Astrocyte (in vitro differentiated cells and primary cell): ENCODE measurements around the gene PTPN11. TPM values are rescaled to one million over a fixed set of nuclear protein-coding genes. Genes with fewer than 3 reads are reported as not detected.

Source experiments
- DNase-seq: peaks from one replicate; pipeline ENCODE4 v3.0.0-alpha.2; 2010; ENCODE audit warnings: low read depth
- FAIRE-seq: peaks from 2 replicates; lab custom pipeline; 2011; peaks lifted over from hg19 to GRCh38; lab: Jason Lieb, UNC
- H2AFZ ChIP-seq: 2 replicates; pipeline ENCODE4 v1.6.0; 2012; ENCODE audit warnings: low read depth, low read length, inconsistent platforms
- H3K27ac ChIP-seq: 2 replicates; pipeline ENCODE4 v1.5.1; 2011; ENCODE audit warnings: low read depth, low read length, inconsistent platforms
- H3K27me3 ChIP-seq: 2 replicates; pipeline ENCODE4 v1.6.0; 2011; ENCODE audit warnings: low read length, inconsistent platforms; ENCODE audit not compliant: insufficient read depth
- H3K36me3 ChIP-seq: 2 replicates; pipeline ENCODE4 v1.5.1; 2011; ENCODE audit warnings: low read length, inconsistent platforms; ENCODE audit not compliant: insufficient read depth
- H3K4me1 ChIP-seq: 2 replicates; pipeline ENCODE4 v1.5.1; 2011; ENCODE audit warnings: low read length, inconsistent platforms; ENCODE audit not compliant: insufficient read depth
- H3K4me2 ChIP-seq: 2 replicates; pipeline ENCODE4 v1.6.0; 2012; ENCODE audit warnings: low read length, inconsistent platforms
- H3K4me3 ChIP-seq: 2 replicates; pipeline ENCODE4 v1.5.1; 2011; ENCODE audit warnings: low read depth, mild to moderate bottlenecking, low read length, inconsistent platforms; ENCODE audit not compliant: insufficient read depth
- H3K79me2 ChIP-seq: 2 replicates; pipeline ENCODE4 v1.6.0; 2012; ENCODE audit warnings: mild to moderate bottlenecking, low read length, inconsistent platforms; ENCODE audit not compliant: insufficient read depth
- H3K9ac ChIP-seq: 2 replicates; pipeline ENCODE4 v1.6.0; 2012; ENCODE audit warnings: mild to moderate bottlenecking, low read length, inconsistent platforms
- H3K9me3 ChIP-seq: 2 replicates; pipeline ENCODE4 v1.5.1; 2012; ENCODE audit warnings: low read depth, mild to moderate bottlenecking, low read length, inconsistent platforms; ENCODE audit not compliant: insufficient read depth
- H4K20me1 ChIP-seq: 2 replicates; pipeline ENCODE4 v1.6.0; 2012; ENCODE audit warnings: low read length, inconsistent platforms; ENCODE audit not compliant: insufficient read depth
- H3K27ac Mint-ChIP-seq: one replicate; pipeline ENCODE4 v1.8.0; 2021; ENCODE audit warnings: mild to moderate bottlenecking, mixed read lengths; ENCODE audit not compliant: unreplicated experiment
- H3K27me3 Mint-ChIP-seq: one replicate; pipeline ENCODE4 v1.8.0; 2021; ENCODE audit warnings: low read depth, mixed read lengths; ENCODE audit not compliant: unreplicated experiment
- H3K36me3 Mint-ChIP-seq: one replicate; pipeline ENCODE4 v1.8.0; 2021; ENCODE audit warnings: low read depth, mixed read lengths; ENCODE audit not compliant: unreplicated experiment
- H3K4me1 Mint-ChIP-seq: one replicate; pipeline ENCODE4 v1.8.0; 2021; ENCODE audit warnings: low read depth, mixed read lengths; ENCODE audit not compliant: unreplicated experiment
- H3K4me3 Mint-ChIP-seq: one replicate; pipeline ENCODE4 v1.8.0; 2021; ENCODE audit warnings: mild to moderate bottlenecking, moderate library complexity, mixed read lengths; ENCODE audit not compliant: unreplicated experiment
- H3K9me3 Mint-ChIP-seq: one replicate; pipeline ENCODE4 v1.8.0; 2021; ENCODE audit warnings: mild to moderate bottlenecking, mixed read lengths; ENCODE audit not compliant: unreplicated experiment
- CTCF ChIP-seq: IDR thresholded peaks from 2 replicates; pipeline ENCODE4 v1.5.1; 2011; ENCODE audit warnings: low read depth, mild to moderate bottlenecking, inconsistent platforms, low read length, moderate library complexity; ENCODE audit not compliant: insufficient read depth
- EZH2 ChIP-seq: IDR thresholded peaks from 2 replicates; pipeline ENCODE4 v1.6.1; 2012; ENCODE audit warnings: mild to moderate bottlenecking, low read length, inconsistent platforms; ENCODE audit not compliant: insufficient read depth
- total RNA-seq: library from RNA; stranded (reverse); gene quantifications from 2 replicates; pipeline ENCODE4 v1.2.1, GENCODE V29; 2021

The PTPN11 gene
- total RNA-seq, 1 donor from 2014 or later = 143 TPM

GRCh38 chr12:112528521-112528920, 109.8 kb downstream of the PTPN11 start:
- H3K27ac ChIP-seq = no peak overlapping the region
- no peak overlapping the region for H2AFZ ChIP-seq
- H3K4me3 ChIP-seq = no peak overlapping the region
- DNase-seq (no peak), FAIRE-seq (no peak)
- H3K36me3 ChIP-seq = no peaks in the 10 kb centered on the region
- no peak for TF ChIP-seq CTCF
- TF ChIP-seq EZH2 = no peak
- no peak overlapping the region for H3K4me2 ChIP-seq
- no peaks in the 10 kb centered on the region for H4K20me1 ChIP-seq
- no peaks in the 10 kb centered on the region for H3K9me3 ChIP-seq
- no peak overlapping the region for H3K9ac ChIP-seq
- Mint-ChIP-seq H3K4me3 (no peak overlapping the region), H3K27me3 (peaks cover 3% of the 10 kb centered on the region), H3K4me1 (no peaks in the 10 kb centered on the region), H3K9me3 (no peaks in the 10 kb centered on the region), H3K36me3 (no peaks in the 10 kb centered on the region), H3K27ac (no peak overlapping the region)
- no peaks in the 10 kb centered on the region for H3K27me3 ChIP-seq
- H3K79me2 ChIP-seq = no peaks in the 10 kb centered on the region
- H3K4me1 ChIP-seq = no peaks in the 10 kb centered on the region

GRCh38 chr12:112530941-112531340, 112.2 kb downstream of the PTPN11 start:
- no peaks in the 10 kb centered on the region for H3K36me3 Mint-ChIP-seq
- H3K27me3 Mint-ChIP-seq = peaks cover 3% of the 10 kb centered on the region
- no peaks in the 10 kb centered on the region for H3K9me3 Mint-ChIP-seq
- Histone ChIP-seq H3K79me2 (no peaks in the 10 kb centered on the region), H3K4me3 (no peak overlapping the region), H3K9me3 (no peaks in the 10 kb centered on the region), H3K27me3 (no peaks in the 10 kb centered on the region), H3K27ac (no peak overlapping the region), H3K4me1 (no peaks in the 10 kb centered on the region), H4K20me1 (no peaks in the 10 kb centered on the region), H2AFZ (no peak overlapping the region), H3K36me3 (no peaks in the 10 kb centered on the region), H3K4me2 (no peak overlapping the region), H3K9ac (no peak overlapping the region)
- TF ChIP-seq CTCF (no peak), EZH2 (no peak)
- FAIRE-seq (no peak), DNase-seq (no peak)
- no peak overlapping the region for H3K4me3 Mint-ChIP-seq
- no peak overlapping the region for H3K27ac Mint-ChIP-seq
- H3K4me1 Mint-ChIP-seq = no peaks in the 10 kb centered on the region

- peaks cover 1% of the 10 kb centered on the region for H3K27me3 Mint-ChIP-seq
- H3K4me2 ChIP-seq = no peak overlapping the region
- no peaks in the 10 kb centered on the region for H3K4me1 Mint-ChIP-seq
- no peak for FAIRE-seq
- H3K36me3 Mint-ChIP-seq = no peaks in the 10 kb centered on the region
- H3K4me3 ChIP-seq = no peak overlapping the region
- no peak for TF ChIP-seq EZH2
- no peak for TF ChIP-seq CTCF
- no peak overlapping the region for H3K4me3 Mint-ChIP-seq
- no peak overlapping the region for H3K27ac Mint-ChIP-seq
- no peak overlapping the region for H3K9ac ChIP-seq
- no peak for DNase-seq
- H3K4me1 ChIP-seq = no peaks in the 10 kb centered on the region
- H3K9me3 ChIP-seq = no peaks in the 10 kb centered on the region
- H3K27me3 ChIP-seq = no peaks in the 10 kb centered on the region
- H4K20me1 ChIP-seq = no peaks in the 10 kb centered on the region
- H3K27ac ChIP-seq = no peak overlapping the region
- no peaks in the 10 kb centered on the region for H3K79me2 ChIP-seq
- H3K36me3 ChIP-seq = no peaks in the 10 kb centered on the region
- no peaks in the 10 kb centered on the region for H3K9me3 Mint-ChIP-seq
- no peak overlapping the region for H2AFZ ChIP-seq
Measured at GRCh38 chr12:112532106-112532505, 113.4 kb downstream of the PTPN11 start.
